HG03571 (cell line): ENCODE measurements around the gene URI1.

ENCODE experiments used
- ATAC-seq: cut with Tn5 transposase; IDR thresholded peaks from one replicate; pipeline ENCODE4 v1.9.1; 2021; ENCODE audit not compliant: unreplicated experiment

Gene URI1

DNA sequence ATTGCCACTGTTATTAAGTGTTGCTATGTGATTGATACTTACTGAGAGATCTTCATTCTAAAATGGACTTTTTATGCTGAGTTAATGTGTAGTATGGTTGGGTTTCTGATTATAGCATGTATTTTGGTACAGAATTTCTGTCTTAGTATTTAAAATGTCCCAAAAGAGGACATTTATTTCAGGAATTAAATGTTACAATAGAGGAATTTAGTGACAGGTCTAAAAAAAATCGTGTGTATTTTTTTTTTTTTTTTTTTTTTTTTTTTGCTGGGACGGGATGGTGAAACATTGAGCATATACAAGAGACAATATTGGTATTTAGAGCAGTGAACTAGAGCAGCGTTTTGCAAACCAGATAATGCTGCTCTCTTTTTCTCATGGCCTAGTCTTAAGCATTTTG, 27.9 kb downstream of the URI1 start:
- ATAC-seq: no peak

DNA sequence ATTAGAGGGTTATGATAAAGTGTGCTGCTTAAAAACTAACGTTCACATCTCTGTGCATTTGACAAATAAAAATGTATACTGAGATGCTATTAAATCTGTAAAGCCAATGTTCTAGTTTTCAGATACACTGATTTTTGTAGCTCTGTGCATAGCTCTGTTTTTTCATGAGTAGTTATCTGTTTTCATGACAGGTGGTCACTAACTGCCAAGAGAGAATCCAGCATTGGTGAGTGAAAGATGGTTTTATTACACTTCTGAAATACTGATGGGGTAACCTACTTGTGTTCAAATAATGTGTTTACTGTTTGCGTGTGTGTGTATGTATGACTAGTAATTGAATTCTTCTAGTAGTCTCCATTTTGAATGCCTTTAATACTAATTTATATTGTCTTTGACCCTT, 29.0 kb downstream of the URI1 start:
- no peak for ATAC-seq

DNA sequence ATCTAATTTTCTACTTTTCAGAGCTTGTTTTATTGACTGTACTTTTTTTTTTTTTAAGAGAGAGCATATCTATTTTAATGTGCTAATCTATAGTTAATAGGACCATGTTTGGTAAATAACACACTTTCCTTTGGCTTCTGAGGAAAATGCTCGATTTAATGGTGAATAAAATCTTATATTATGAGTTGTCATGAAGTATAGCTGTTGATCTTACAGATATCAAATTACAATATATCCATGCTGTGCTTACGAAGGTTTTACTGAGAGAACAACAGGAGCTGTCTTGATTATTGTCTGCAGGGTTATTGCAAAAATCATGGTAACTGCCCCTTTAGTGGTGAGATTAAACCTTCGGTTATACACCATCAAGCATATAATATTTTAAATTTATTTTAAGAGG, 29.6 kb downstream of the URI1 start:
- no peak for ATAC-seq

DNA sequence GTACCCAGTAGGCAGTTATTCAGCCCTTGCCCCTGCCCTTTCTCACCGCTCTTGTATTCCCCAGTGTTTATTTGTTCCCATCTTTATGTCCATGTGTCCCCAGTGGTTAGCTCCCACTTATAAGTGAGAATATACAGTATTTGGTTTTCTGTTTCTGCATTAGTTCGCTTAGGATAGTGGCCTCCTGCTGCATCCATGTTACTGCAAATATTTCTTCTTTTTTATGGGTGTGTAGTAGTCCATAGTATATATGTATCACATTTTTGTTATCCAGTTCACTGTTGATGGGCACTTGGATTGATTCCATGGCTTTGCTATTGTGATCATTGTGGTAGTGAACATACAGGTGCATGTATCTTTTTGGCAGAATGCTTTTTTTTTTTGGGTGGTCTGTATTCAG, 32.7 kb downstream of the URI1 start:
- ATAC-seq: no peak

DNA sequence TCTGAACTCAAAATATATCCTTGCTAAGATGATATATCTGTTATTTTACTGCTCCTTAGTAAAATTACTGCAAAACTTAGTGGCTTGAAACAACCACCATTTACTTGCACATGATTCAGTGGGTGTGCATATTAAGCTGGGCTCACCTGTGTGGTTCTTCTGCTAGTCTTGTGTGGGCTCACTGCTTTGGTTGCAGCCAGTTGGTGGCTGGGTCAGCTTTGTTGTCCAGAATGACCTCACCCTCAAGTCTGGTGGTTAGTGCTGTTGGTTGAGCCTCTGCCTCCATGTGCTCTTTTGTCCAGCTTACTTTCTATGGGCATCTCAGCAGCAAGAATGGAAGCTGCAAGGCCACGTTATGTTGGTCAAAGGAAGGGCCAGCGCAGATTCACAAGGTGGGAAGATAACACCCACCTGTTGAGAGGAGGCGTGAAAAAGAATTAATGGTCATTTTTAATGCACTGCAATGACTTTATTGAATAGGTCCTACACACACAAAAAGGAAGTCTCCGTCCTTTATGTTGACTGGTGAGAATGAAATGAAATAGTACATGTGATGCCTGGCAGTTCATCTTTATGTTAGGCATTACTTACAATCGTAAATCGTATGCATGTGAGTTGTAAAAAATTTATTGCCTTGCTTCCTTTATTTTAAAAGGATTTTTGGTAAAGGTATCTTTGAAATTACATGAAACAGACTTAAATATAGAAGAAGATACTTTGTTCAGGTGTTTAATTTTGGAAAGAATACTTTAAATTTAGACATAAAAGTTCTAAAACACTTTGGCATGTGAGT, 34.3 kb downstream of the URI1 start:
- no peak for ATAC-seq

DNA sequence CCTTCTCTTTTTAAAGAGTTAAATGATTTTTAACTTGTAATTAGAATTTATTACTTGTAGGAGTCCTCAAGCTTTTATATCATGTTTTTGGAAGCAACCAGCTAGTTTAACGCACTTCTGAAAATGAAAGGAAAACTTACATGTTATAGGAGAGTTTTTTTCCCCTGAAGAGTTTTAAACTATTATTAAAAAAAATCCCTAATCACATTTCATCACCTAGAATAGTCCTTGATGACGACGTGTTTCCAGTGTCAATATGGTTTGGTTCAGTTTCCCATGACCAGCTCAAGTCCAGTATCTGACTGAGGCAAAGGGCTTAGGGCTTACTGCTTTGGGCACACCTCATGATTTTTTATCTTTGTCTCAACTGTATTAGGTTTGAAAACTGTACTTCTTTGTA, 36.0 kb downstream of the URI1 start:
- ATAC-seq: no peak

DNA sequence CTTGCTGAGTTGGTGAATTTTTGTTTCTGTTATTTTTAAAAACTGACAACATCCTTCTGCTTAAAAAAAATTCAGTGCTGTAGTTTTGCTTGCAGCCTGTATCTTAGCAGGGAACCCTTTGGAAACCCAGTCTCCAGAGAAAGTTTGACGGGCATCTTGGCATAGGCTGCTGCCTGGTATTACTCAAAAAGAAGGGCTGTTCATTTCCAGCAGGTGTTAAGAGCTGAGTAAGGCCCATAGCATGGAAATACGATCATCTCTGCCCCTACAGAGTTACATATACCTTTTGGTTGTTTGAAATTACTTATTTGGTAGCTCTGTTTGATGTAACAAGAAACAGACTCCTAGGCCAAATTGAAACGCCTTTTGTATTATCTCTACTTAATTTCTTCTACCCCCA, 41.5 kb downstream of the URI1 start:
- no peak for ATAC-seq

DNA sequence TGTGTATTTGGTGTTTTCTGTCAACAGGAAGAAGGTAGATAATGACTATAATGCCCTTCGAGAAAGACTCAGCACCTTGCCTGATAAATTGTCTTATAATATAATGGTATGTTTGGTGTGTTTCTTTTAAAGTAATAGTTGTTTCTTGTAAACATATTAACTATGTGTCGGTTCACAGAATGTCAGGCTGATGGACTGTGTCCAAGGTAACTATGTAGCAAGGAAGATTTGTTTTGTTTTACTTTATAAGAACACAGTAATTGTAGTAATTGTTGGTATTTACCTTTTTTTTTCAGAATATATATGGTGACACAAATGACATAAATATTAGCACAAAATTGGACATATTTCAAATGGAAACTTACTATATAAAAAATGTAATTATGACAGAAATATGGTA, 43.2 kb downstream of the URI1 start:
- ATAC-seq: no peak

DNA sequence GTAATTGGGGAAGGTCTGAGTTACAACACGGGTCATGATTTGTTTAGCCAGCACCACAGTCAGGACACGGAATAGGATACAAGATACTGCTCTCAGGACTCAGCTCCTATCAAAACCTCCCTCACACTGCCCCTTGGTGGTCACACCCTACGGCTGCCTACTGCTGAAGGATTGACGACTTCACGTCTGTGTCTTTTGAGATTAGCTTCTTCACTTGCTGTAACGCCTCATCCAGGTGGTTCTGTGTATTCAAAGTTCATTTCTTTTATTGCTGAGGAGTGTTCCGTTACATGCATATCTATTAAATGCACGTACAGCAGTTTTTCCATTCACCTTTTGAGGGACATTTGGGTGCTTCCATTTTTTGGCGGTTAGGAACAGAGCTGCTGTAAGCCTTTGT, 46.3 kb downstream of the URI1 start:
- no peak for ATAC-seq

DNA sequence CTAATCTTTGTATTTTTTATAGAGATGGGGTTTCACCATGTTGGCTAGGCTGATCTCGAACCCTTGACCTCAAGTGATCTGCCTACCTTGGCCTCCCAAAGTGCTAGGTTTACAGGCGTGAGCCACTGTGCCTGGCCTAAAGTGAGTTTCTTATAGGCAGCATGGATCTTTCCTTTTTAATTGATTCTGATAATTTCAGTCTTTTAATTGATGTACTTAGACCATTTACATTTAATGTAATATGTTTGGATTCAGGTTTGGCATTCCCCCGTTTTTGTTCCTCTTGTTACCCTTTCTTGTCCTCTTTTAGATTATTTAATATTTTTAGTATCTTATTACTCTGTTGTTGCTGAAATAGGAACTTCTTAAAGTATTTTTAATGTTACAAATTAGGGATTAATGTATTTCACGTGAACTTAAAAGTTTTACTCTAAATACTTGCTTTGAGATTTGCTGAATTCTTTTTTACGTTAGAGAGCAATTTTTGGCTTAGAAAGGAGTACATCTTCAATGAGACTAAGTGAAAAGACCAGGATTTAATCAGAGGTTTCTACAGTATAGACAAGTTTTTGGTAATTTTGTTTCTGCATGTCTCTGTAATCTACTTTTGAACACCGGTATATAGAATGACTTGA, 50.3 kb downstream of the URI1 start:
- ATAC-seq: no peak

DNA sequence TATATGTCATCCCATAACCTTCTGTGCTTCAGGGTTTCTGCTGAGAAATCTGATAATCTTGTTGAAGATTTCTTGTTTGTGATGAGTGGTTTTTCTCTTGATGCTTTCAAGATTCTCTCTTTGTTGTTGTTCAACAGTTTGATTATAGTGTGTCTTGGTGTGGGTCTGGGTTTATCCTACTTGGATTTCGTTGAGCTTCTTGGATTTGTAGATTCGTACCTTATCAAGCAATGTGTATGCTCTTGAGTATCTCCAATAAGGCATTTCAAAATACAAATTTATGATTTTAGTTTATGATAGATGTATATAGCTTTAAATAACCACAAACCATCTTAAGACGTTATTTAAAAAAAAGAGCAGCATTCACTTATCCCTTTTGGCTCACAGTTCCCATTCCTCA, 57.5 kb downstream of the URI1 start:
- no peak for ATAC-seq

DNA sequence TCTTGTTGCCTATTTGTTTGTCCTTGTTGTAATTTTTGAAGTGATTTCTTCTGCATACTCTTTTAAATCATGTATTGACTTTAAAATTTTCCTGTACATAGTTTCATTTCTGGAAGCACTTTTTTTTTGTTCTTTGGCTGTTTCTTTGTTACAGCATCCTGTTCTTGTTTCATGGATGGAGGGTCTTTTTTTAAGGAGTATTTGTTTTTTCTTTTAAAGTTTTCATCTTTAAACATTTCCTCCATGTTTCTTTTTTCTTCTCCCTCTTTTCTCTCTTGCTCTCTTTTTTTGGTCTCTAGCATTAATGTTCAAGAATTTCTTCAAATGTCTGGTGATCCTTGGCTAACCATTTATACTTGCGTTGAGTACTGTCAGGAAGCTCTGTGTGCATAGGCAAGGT, 58.8 kb downstream of the URI1 start:
- ATAC-seq: no peak

DNA sequence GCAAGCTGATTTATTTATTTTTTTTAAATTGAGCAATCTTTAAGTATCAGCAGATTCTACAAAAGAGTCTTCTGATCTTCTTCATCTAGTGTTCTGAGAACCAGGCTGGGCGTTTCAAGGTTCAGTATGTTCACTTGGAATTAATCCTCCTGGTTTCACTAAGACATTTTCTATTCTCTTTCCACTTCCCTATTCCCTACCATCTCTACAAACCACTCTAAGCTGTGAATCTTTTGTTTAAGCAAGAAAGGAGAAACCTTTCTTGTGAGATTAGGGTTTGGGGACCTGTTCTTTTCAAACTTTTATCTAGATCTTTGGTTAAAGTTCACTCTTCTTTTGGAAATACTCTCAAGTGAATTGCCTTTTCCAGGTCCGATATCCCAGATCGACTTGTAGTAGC, 59.3 kb downstream of the URI1 start:
- no peak for ATAC-seq

DNA sequence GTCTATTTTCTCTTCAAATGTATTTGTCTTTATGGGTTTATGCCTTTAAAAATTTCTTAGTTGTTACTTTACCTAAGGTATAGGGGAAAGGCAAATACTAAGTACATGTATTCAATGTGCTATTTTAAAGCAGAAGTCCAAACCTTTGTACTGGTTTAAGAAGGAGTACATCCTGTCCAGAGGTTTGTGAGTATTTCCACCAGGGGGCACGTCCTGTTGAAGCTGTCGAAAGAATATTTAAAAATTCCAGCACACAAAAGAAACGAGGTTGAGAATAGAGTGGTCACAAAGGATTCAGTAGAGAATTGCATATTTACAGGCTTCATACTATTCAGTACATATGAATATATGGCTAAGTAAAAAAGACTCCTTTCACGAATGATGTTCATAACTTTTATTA, 59.8 kb downstream of the URI1 start:
- no peak for ATAC-seq

DNA sequence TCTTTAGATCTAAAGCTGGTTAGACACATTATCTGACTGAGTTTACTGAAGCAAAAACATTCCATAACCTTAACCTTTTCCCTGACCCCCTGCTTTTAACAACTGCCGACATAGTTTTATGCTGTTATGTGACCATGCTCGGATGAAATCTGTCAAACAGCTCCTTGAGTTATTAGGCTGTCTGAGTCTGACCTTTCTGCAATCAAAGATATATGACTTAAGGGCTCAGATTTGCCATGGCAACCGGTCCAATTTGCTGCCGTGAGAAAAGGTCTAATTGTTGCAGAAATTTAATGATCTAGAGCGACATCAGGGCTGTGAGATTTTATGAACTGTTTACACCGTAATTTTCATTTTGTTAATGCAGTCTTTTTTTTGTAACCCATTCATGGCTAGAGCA, 61.8 kb downstream of the URI1 start:
- no peak for ATAC-seq

DNA sequence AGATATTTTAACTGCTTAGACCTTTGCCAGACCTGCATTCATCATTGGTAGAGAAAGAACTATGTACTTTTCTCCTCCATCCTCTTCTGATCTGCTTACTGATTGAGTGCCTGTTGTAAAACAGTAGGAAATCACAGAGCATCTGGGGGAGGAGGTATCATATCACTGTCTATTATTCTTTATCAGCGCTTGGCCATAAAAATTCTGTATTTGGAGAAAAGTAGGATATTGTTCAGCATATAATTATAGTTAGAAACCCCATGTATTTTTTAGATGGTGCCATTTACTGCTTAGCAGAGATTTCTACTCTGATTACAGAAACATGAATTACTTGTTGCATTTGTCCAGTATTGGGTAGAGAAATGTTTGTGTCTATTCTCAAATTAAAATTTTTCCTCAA, 62.4 kb downstream of the URI1 start:
- ATAC-seq: no peak

DNA sequence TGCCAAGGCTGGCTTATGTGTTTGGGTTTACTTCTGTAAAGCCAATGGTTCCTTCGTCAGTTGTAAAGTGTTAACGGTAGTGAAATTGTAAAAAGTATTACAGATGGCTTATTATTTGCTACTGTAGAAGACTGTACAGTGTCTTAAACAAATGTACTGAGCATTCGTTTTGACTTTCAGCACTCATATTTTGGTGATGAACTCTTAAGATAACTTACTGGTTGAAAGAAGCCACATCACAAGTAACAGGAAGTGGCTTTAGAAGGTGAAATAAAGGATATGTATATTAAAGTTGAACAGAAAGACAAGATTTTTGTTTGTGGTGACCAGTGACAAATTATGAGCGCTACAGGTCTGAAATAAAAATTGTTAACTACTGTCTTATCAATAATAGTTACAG, 64.2 kb downstream of the URI1 start:
- no peak for ATAC-seq

DNA sequence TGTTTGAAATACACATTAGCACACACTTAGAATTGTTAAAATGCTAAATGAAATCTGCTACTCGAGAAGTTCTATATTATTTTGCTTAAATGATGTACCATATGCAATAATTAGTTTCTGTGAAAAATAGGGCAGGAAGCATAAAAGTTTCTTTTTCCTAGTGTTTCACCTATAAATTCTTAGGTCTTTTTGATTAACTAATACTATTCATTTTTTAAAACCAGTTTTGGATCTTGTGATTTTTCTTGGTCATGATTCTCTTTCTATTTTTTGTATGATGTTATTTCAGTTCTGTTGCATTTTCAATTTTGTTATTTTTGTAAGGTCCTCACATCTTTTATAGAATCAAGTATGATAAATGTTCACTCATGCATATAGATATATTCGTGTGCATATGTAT, 66.1 kb downstream of the URI1 start:
- no peak for ATAC-seq

DNA sequence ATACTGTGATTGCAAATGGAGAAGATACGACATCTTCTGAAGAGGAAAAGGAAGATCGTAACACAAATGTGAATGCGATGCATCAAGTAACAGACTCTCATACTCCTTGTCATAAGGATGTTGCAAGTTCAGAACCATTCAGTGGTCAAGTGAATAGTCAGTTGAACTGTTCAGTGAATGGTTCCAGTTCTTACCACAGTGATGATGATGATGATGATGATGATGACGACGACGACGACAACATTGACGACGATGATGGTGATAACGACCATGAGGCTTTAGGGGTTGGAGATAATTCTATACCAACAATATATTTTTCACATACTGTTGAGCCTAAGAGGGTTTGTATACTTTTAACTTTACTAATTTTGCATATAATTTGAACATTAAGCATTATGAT, 67.0 kb downstream of the URI1 start:
- ATAC-seq: no peak

DNA sequence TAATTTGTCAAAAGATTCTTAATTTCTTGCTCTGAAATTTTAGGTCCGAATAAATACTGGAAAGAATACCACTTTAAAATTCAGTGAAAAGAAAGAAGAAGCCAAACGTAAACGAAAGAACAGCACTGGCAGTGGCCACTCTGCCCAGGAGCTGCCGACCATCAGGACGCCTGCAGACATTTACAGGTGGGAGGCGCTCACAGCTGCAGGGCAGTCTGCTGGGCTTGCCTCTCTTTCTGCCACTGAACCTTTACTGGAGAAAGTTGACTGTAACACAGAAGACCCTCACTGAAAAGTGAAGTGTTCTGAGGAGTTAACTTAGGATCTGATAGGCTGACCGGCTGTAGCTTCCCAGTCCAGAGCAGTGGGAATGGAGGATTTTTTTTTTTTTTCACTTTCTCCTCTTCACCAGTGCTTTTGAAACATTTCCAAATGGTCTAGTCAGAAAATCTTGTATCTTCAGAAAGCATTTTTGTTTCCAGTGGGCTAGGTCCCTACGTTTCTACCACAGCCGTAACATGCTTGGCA, 69.1 kb downstream of the URI1 start:
- ATAC-seq: no peak

DNA sequence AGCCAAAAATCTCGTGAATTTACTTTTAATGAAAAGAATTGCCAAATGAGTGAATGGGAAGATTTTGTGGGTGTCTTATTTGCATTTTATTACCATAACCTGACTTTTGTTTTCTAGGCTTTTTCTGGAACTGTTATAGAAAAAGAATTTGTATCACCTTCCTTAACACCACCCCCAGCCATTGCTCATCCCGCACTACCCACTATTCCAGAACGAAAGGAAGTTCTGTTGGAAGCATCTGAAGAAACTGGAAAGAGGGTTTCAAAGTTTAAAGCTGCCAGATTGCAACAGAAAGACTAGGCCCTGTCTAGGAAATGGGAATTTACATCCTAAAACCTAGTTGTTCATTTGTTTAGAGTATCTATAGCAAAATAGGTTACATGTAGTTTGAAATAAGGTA, 72.7 kb downstream of the URI1 start:
- ATAC-seq: no peak

DNA sequence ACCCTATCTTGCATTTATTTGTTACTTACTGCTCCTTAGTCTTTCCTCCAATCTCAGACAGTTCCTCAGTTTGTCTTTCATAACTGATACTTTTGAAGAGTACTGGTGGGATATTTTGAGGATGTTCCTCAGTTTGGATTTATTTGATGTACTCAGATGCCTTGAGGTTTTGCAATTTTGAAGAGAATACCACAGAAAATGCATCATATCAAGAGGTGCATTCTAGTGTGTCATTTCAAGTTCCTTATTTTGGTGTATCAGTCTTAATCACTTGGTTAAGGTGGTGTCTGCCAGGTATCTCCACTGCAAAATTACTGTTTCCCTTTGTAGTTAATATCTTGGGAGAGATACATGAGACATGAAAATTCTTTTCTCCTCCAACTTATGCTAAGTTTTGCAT, 75.1 kb downstream of the URI1 start:
- no peak for ATAC-seq

DNA sequence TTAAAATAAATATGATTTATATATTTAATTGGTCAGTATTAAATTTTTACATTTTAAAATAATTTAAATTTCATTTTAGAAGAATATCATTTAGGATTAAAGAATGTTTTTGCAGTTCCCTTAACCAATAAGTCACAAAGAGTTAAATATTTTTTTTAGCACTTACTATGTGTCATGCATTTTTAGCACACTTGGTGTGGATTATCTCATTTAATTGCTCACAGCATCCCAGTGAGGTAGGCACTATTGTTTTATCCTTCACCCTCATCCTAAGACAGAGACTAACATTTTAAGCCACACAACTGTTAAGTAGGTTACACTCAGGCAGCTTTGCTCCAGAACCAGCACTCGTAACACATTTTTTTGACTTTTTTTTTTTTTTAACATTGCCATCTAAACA, 78.2 kb downstream of the URI1 start:
- no peak for ATAC-seq
